GM21717 (cell line): ENCODE results near the gene SYCN.
"Not testable (repeated sequence)": the region's sequence is repeated elsewhere in the genome, so short reads cannot be mapped to it uniquely, and the experiment has no call there.

Experiments used
- ATAC-seq: cut with Tn5 transposase; IDR thresholded peaks from one replicate; pipeline ENCODE4 v1.9.1; 2021; ENCODE audit warnings: mild to moderate bottlenecking, moderate library complexity; ENCODE audit not compliant: unreplicated experiment

The SYCN gene

DNA sequence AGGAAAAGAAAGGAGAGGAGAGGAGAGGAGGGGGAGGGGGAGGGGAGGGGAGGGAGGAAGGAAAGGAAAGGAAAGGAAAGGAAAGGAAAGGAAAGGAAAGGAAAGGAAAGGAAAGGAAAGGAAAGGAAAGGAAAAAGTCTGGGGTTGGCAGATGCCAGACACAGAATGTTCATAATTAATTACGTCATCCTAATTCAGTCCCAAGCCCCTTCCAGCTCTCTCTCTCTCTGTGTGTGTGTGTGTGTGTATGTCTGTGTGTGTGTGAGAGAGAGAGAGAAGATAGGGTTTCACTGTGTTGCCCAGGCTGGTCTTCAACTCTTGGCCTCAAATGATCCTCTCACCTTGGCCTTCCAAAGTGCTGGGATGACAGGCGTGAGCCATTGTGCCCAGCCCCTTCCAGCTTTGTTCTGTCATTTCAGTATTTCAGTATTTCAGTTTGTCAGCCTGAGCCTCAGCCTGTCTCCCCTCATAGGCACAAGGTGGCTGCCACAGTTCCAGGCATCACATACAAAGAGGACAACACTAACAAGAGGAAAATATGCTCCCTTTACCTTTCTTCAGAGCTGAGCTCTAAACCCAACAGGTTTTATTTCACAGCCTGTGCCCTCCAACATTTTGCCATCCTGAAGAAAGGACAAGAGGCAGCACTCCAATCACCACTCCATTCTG lies 26.2 kb upstream of the SYCN start:
- ATAC-seq, result no peak

DNA sequence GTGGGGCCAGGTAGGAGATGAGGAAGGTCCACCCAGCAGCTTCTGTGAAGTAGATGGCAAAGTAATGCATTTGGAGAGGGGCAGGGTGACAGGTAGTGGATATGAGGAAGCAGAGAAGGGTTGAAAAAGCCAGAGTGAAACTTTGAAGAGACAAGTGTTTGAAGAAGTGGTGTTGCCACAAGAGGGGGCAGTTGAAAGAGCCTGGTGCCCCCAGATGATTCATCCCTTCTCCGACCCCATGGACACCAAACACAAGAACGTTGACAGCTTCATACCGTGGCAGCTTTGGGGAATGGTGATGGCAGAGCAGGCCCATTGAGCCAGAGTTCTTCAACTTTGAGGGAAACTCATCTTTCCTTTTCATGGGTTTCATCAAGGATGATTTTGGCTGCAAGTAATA lies 20.8 kb upstream of the SYCN start:
- ATAC-seq, result no peak

DNA sequence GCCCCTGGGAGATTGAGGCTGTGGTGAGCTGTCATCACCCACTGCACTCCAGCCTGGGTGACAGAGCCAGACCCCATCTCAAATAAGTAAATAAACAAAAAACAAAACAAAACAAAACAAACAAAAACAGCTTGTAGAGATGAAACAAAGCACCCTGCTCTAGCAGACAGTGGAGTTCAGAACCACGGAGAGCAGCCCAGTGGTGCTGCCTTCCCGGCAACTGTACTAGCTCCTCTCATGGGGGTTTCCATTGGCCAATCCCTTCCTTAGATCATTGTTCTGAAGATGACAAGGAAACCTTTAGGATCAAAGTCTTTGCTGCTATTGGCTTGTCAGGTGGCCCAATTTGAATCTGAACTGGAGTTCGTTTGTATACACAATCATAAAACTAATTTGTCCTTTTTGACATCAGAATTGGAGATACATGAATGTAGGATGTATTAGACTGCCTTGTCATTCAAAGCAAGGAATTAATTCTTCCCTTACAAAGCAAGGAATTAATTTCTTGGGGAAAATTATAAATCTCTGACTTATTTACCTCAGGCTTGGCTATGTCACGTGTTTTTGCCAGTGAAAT lies 19.7 kb upstream of the SYCN start:
- no peak for ATAC-seq

DNA sequence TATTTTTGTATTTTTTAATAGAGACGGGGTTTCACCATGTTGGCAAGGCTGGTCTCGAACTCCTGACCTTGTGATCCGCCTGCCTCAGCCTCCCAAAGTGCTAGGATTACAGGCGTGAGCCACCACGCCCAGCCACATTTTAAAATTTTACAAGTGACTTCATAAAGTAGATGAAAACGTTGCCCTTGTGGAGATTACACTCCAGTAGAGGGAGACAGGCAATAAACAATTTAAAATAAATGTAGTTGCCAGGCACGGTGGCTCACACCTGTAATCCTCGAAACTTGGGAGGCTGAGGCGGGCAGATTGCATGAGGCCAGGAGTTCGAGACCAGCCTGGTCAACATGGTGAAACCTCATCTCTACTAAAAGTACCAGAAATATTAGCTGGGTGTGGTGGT lies 15.0 kb upstream of the SYCN start:
- ATAC-seq, result not testable (repeated sequence)

DNA sequence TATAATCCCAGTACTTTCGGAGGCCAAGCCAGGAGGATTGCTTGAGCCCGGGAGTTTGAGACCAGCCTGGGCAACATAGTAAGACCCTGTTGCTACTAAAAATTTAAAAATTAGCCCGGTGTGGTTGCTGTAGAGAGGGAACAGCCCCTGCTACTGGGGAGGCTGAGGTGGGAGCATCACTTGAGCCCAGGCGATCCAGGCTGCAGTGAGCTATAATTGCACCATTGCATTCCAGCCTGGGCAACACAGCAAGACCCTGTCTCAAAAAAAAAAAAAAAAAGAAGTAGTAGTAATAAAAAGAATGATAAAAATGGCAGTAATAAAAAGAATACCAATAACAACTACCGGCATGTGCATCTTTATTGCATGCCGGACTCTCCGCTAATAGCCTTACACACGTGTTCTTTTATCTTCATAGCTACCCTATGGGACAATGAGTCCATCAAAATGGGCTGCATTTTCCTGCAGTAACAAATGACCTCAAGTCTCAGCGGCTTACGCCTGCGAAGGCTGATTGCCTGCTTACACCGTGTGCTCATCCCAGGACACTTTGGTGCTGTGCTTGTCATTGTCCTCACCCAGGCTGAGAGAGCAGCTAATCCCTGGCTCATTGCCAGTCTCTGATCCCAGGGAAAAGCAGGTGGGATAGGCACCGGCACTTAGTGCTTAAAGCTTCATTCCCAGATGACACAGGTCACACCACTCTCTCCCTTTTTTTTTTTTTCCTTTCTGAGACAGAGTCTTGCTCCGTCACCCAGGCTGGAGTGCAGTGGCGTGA lies 14.4 kb upstream of the SYCN start:
- ATAC-seq, result no peak

DNA sequence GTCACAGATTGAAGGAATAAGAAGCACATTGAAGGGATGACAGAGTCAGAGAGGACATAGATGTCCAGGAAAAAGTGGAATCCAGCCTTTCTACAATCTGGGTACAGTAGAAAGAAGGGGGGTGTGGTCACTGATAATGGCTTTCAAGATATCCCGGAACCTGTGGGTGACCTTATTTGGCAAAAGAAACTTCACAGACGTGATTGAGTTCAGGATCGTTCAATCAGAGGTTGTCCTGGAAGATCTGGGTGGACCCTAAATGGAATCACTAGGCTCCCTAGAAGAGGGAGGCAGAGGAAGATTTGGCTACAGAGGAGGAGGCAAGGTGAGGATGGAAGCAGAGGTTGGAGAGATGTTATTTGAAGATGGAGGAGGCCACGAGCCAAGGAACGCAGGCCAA lies 13.0 kb upstream of the SYCN start:
- ATAC-seq, result no peak

DNA sequence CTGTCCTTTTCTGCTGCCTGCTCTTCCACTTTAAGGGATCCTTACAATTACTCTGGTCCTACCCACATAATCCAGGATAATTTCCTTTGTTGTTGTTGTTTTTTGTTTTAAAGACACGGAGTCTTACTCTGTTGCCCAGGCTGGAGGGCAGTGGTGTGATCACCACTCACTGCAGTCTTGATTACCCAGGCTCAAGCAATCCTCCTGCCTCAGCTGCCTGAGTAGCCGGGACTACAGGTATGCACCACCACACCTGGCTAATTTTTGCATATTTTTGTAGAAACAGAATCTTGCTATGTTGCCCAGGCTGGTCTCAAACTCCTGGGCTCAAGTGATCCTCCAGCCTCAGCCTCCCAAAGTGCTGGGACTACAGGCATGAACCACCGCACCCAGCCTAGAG lies 11.3 kb upstream of the SYCN start:
- not testable (repeated sequence) for ATAC-seq

DNA sequence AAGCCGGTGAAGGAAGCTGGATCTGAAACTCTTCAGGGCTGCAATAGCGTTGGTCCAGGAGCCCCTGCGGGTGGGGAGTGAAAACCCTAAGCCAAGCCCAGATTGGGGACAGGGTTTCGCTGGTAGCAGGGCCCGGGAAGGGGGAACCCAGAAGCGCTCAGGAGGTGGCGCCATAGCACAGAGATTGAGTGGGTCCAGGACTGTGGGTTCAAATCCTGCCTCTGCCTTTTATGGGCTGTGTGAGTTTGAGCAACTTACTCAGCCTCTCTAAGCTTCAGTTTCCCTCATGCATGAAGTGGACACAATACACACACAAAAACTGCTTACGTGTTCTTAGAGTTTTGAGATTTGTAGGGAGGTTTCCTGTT lies 8.3 kb upstream of the SYCN start:
- no peak for ATAC-seq

DNA sequence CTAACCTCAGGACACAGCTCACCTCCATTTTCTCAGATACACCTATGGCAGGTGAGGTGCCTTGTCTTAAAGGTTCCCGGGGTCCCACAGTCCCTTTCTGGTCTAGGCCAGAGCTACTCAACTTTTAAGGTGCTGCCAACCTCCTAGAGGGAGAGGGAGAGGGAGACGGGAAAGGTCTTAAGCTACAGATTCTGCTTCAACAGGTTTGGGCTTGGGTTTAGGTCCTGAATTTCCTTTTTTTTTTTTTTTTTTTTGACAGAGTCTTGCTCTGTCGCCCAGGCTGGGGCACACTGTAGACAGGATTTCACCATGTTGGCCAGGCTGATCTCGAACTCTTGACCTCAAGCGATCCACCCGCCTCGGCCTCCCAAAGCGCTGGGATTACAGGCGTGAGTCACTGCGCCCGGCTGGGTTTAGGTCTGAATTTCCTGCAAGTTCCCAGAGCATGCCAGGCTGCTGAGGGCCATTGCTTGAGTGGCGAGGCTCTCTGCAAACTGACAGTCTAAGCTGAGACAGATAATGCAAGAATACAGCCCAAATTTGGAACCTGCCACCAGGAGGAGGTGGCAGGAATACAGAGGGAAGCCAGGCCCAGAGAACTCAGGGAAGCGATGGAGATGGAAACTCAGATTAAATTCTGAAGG lies 7.8 kb upstream of the SYCN start:
- ATAC-seq, result no peak

DNA sequence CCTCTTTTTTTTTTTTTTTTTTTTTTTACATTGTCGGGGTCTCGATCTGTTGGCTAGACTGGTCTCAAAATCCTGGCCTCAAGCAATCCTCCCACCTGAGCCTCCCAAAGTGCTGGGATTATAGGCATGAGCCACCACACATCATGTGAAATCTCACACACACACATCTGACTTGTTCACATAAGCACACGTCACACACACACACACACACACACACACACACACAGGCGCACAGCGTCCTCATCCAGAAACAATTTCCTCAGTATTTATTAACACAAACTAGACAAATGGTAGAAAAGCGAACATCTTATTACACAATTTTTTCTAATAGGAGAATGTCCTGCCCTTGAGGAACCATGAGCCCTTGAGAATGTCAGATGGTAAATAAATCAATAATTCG lies 5.1 kb upstream of the SYCN start:
- ATAC-seq, result no peak

DNA sequence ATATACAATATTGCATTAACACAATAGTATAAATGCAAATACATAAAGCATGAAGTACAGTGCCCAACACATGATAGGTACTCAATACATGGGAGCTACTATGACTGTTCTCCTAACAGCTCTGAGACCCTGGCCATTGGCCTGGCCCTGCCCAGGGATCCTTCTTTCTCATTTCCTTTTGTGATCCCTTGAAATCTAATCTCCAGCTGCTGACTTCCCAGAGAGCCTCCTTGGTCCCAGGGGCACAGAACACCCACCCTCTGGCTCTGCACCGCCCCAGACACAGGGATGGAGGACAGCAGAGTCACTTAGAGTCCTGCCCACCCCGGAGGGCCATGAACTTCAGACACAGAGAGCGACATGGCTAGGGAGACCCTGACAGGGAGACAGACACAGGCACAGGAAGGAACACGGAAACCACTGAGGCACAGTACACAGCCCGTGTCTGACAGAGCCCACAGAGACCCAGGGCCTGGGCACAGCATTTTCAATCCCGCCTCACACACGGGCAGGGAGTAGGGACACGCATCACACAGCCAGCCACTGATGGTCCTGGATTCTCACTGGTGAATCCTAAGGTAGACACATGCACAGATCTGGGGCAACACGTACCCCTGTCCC lies 4.2 kb upstream of the SYCN start:
- ATAC-seq, result no peak

DNA sequence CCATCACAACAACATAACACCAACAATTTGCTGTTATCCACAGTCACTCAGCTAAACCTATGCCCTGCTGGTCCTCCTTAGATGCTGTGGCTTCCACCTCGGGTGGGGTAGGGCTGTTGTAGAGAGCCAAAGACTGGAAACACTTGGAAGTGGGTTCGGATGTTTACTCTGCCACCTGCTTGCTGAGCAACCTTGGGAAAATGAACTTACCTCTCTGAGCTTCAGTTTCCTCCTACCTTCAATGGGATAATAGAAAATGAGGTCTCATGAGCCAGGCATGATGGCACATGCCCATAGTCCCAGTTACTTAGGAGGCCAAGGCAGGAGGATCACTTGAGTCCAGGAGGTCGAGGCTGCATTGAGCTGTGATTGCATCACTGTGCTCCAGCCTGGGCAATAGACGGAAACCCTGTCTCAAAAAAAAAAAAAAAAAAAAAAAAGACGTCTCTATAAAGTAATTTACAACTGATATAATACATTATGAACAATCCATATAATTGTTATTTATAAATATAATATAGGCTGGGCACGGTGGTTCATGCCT lies 3.3 kb upstream of the SYCN start:
- ATAC-seq, result no peak

DNA sequence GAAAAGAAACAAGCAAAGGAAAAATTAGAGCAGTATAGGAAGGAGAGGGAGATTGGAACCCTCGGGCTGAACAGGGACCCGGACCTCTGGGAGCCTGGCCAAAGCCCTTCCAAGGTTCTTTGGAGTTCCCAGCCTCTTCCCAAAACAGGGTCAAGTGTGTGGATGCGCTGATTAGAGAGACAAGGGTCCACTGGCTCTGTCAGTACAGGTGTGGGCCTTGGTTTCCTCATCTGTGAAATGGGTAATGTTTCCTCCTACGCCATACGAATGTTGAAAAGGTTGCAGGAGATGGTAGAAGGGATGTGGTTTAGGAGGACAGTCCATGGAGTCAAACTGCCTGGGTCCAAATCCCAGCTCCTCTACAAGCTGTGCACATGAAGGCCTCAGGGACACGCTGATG lies 2.1 kb upstream of the SYCN start:
- no peak for ATAC-seq

DNA sequence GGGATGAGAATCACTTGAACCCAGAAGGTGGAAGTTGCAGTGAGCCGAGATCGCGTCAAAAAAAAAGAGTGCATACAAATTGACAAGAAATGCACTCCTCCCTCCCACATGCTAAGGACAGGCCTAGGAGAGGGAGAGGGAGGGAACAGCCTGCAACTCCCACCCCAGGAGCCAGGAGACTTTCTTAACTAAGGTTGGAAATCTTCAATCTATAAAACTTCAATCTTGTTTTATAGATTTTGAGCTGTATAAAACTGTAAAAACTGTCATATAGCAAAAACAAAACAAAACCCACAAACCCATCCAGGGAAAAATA lies 1.3 kb upstream of the SYCN start:
- ATAC-seq, result no peak

DNA sequence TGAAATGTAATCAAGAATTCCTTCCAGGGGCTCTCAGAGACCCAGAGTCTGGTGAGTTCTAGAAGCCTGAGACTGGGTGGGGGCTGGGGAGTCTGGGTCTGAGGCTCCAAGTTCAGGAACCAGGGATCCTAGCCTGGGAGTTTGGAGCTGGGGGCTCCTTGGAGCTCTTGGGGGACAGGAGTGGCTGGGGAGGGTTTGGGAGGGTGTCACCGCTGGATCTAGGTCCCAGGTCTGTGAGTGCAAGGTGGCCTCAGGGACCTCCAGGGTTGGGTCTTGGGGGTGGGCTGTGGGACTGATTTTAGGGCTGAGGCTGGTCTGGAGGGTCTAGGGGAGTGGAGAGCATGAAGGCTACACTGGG lies 1.1 kb downstream of the SYCN start:
- no peak for ATAC-seq

DNA sequence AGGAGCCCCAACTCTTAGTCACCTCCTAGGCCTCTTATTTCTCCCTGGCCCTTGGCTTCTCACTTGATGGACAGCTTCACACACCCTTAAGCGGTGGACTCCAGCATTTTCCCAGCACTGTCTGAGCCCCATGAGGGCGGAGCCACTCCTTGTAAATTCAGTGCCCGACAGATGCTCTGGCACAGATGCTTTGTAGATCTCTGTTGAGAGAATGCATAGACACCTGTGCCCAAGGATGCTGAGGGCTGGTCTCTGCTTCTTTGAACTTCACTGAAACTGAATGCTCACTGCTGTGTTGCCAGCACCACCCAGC lies 3.3 kb downstream of the SYCN start:
- ATAC-seq, result no peak

DNA sequence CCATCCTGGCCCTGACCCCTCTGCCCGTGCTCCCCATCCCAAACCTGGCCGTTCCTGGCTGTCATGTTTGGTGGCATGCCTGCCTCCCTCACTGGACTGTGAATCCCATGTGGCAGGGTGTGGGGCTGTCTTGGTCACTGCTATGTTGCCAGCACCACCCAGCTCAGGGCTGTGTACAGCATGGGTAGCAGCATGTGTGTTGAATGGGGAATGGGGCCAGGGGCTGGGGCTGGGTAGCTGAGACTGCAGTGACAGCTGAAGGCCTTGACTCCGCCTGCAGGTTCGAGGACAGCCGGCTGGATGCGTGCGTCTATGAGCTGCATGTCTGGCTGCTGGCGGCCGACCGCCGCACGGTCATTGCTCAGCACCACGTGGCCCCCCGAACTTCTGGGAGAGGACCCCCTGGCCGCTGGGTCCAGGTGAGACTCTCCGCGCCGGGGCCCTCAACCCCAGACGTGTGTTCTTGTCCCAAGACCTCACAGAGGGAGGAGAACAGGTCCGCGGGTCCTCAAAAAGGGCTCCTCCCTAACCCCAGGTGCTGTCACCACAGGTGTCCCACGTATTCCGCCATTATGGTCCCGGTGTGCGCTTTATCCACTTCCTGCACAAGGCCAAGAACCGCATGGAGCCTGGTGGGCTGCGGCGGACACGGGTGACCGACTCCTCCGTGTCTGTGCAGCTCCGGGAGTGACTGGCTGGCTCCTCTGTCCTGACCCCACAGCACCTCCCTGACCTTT lies 3.8 kb downstream of the SYCN start:
- ATAC-seq, result no peak

DNA sequence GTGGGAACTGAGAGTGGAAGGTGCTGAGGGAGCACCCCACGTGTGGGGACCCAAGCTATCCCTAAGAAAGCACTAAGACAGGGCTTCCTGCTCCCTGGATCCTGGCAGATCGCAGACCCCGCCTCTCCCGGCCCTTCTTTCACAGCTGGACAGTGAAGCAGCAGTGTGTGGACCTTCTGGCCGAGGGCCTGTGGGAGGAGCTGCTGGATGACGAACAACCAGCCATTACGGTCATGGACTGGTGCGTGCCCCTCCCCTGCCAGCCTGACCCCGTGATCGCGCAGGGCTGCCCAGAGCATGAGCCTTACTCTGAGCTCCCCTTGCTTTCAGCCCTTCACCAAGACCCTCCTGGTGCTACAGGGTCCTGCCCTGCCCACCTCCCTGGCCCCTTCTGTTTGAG lies 5.0 kb downstream of the SYCN start:
- ATAC-seq, result no peak

DNA sequence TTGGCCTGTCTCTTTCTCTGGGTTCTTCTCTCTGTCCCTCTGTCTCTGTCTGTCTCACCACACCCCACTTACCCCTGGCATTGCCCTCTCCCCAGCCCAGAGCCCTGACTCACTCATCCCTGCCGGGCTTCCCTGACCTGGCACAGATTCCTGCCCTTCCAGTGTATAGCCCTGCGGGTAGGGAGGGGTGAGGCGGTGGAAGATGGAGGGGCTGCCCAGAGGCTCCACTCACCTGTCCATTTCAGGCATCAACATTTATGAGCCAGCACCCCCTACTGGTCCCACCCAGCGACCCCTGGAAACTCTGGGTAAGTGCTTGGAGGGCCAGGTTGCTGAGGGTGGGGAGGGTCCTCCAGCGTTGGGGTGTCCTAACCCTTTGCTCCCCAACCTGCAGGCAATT lies 6.3 kb downstream of the SYCN start:
- no peak for ATAC-seq

DNA sequence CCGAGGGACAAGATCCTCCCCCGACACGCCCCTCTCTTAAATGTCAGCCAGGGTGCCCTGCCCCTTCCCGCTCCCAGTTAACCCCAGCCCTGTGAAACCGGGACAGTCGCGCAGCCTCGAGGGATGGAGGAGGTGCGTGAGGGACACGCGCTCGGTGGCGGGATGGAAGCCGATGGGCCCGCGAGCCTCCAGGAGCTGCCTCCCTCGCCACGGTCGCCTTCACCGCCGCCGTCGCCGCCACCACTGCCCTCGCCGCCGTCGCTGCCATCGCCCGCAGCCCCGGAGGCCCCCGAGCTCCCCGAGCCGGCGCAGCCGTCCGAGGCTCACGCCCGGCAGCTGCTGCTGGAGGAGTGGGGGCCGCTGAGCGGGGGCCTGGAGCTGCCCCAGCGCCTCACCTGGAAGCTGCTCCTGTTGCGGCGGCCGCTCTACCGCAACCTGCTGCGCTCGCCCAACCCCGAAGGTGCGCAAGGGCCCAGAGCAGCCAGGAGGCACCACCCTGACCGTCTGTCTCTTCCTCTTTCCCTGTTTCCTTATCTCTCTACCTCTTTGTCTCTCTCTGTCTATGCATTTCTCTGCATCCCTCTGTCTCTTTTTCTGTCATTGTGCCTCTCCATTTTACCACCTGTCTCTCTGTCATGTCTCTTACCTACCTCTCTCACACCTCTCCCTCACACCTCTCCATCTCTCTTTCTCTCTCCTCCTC lies 7.1 kb downstream of the SYCN start, which contains the start of gene NCCRP1:
Gene NCCRP1, plus strand, starts transcription at position 105 of the 703 bp plus-strand sequence. Its CDS starts 19 bp downstream, at position 124.
- ATAC-seq, result no peak
